Nephron (organoid): ENCODE results near the gene TERC.
A peak's percentile ranks its signal among the peaks of the same experiment; 100 is the strongest.

Experiments used
- H3K27ac Mint-ChIP-seq, 3 experiments: 2 replicates each; pipeline ENCODE4 v1.8.0; 2020; ENCODE audit warnings: mixed read lengths in 3 of 3, mild to moderate bottlenecking in 2 of 3, moderate library complexity in 1 of 3
- H3K27me3 Mint-ChIP-seq: 2 replicates; pipeline ENCODE4 v1.8.0; 2021; ENCODE audit warnings: low read depth, mild to moderate bottlenecking, moderate library complexity, mixed read lengths
- H3K36me3 Mint-ChIP-seq: 2 replicates; pipeline ENCODE4 v1.8.0; 2020; ENCODE audit warnings: low read depth, mixed read lengths
- H3K4me1 Mint-ChIP-seq: 2 replicates; pipeline ENCODE4 v1.8.0; 2020; ENCODE audit warnings: mixed read lengths
- H3K4me3 Mint-ChIP-seq, 3 experiments: 2 replicates each; pipeline ENCODE4 v1.8.0; 2020; ENCODE audit warnings: mild to moderate bottlenecking in 3 of 3, mixed read lengths in 3 of 3, moderate library complexity in 2 of 3
- H3K9me3 Mint-ChIP-seq: 2 replicates; pipeline ENCODE4 v1.8.0; 2020; ENCODE audit warnings: mixed read lengths
- CTCF ChIP-seq, 3 experiments: fragments of 200-600 bp; sonication (generic); IDR thresholded peaks; one replicate each; pipeline ENCODE4 v1.5.0; 2021; ENCODE audit warnings: antibody characterized with exemption in 3 of 3; ENCODE audit not compliant: unreplicated experiment in 3 of 3

Gene TERC

GRCh38 chr3:169809230-169809795, 44.5 kb upstream of the TERC start:
- Mint-ChIP-seq H3K4me1 (peaks cover 9% of the 10 kb centered on the region), H3K9me3 (peaks cover 5% of the 10 kb centered on the region), H3K36me3 (no peaks in the 10 kb centered on the region), H3K27me3 (no peaks in the 10 kb centered on the region), H3K27ac (no peak overlapping the region), H3K4me3 (no peak overlapping the region)
- no peak for TF ChIP-seq CTCF (IDR thresholded peaks at IDR 0.05; ENCODE audit: unreplicated experiment in 3 of 3)

GRCh38 chr3:169804681-169805080, 39.8 kb upstream of the TERC start:
- H3K4me1 Mint-ChIP-seq = no peaks in the 10 kb centered on the region
- peaks cover 8% of the 10 kb centered on the region for H3K36me3 Mint-ChIP-seq
- no peak overlapping the region for H3K27ac Mint-ChIP-seq
- H3K4me3 Mint-ChIP-seq = no peak overlapping the region
- H3K9me3 Mint-ChIP-seq = no peaks in the 10 kb centered on the region
- no peak for TF ChIP-seq CTCF (IDR thresholded peaks at IDR 0.05; ENCODE audit: unreplicated experiment in 3 of 3)
- H3K27me3 Mint-ChIP-seq = no peaks in the 10 kb centered on the region

GRCh38 chr3:169792359-169792758, 27.5 kb upstream of the TERC start:
- Mint-ChIP-seq H3K4me3 (no peak overlapping the region), H3K9me3 (no peaks in the 10 kb centered on the region), H3K27ac (peak overlapping the region in 1 of 3 experiments; percentile 7), H3K4me1 (no peaks in the 10 kb centered on the region), H3K27me3 (no peaks in the 10 kb centered on the region), H3K36me3 (peaks cover 16% of the 10 kb centered on the region)
- TF ChIP-seq CTCF (IDR thresholded peaks at IDR 0.05; ENCODE audit: unreplicated experiment in 3 of 3) = no peak

GRCh38 chr3:169790687-169791429, 26.0 kb upstream of the TERC start:
- Mint-ChIP-seq H3K4me3 (no peak overlapping the region), H3K4me1 (no peaks in the 10 kb centered on the region), H3K36me3 (peaks cover 28% of the 10 kb centered on the region), H3K27me3 (no peaks in the 10 kb centered on the region), H3K9me3 (no peaks in the 10 kb centered on the region), H3K27ac (no peak overlapping the region)
- TF ChIP-seq CTCF (IDR thresholded peaks at IDR 0.05; ENCODE audit: unreplicated experiment in 3 of 3) = no peak

GRCh38 chr3:169790219-169790618, 25.4 kb upstream of the TERC start:
- no peaks in the 10 kb centered on the region for H3K4me1 Mint-ChIP-seq
- H3K27me3 Mint-ChIP-seq = no peaks in the 10 kb centered on the region
- H3K9me3 Mint-ChIP-seq = no peaks in the 10 kb centered on the region
- no peak overlapping the region for H3K27ac Mint-ChIP-seq
- TF ChIP-seq CTCF (IDR thresholded peaks at IDR 0.05; ENCODE audit: unreplicated experiment in 3 of 3) = no peak
- peaks cover 34% of the 10 kb centered on the region for H3K36me3 Mint-ChIP-seq
- no peak overlapping the region for H3K4me3 Mint-ChIP-seq

GRCh38 chr3:169787791-169788190, 22.9 kb upstream of the TERC start:
- no peaks in the 10 kb centered on the region for H3K4me1 Mint-ChIP-seq
- H3K36me3 Mint-ChIP-seq = peaks cover 34% of the 10 kb centered on the region
- H3K9me3 Mint-ChIP-seq = no peaks in the 10 kb centered on the region
- no peak overlapping the region for H3K4me3 Mint-ChIP-seq
- no peak for TF ChIP-seq CTCF (IDR thresholded peaks at IDR 0.05; ENCODE audit: unreplicated experiment in 3 of 3)
- no peaks in the 10 kb centered on the region for H3K27me3 Mint-ChIP-seq
- H3K27ac Mint-ChIP-seq = no peak overlapping the region
